B cell (primary cell): ENCODE data around the gene SOX6.

Source experiments
- EZH2 ChIP-seq: IDR thresholded peaks from 2 replicates; pipeline ENCODE4 v1.6.1; 2012; ENCODE audit warnings: borderline replicate concordance, low read depth, mild to moderate bottlenecking, moderate library complexity, low read length; ENCODE audit not compliant: insufficient read depth, poor library complexity, severe bottlenecking
- TF ChIP-seq, protein P1 (sequence below): fragments of 200-600 bp; IDR thresholded peaks from one replicate; pipeline ENCODE4 v1.8.0; 2022; ENCODE audit warnings: antibody characterized with exemption, mild to moderate bottlenecking

DNA sequence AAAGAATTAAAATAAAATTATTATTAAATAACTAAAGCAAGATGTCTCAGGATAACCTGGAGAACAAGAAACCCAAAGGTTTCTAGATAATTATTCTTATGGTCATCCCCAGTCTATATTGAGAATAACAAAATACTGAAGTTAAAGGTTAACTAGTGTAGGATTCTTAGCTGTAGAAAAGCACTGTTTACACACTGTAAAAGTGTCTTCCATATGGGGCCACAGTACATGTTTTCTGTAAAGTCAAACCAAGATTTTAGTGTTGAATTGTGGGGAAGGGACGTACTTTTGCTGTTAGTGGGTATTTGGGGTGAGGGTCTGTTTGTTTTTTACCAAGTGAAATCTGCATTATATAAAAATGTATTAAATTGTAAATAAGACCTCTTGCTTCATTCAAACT, 47.5 kb upstream of the SOX6 start:
- TF ChIP-seq, protein P1, sequence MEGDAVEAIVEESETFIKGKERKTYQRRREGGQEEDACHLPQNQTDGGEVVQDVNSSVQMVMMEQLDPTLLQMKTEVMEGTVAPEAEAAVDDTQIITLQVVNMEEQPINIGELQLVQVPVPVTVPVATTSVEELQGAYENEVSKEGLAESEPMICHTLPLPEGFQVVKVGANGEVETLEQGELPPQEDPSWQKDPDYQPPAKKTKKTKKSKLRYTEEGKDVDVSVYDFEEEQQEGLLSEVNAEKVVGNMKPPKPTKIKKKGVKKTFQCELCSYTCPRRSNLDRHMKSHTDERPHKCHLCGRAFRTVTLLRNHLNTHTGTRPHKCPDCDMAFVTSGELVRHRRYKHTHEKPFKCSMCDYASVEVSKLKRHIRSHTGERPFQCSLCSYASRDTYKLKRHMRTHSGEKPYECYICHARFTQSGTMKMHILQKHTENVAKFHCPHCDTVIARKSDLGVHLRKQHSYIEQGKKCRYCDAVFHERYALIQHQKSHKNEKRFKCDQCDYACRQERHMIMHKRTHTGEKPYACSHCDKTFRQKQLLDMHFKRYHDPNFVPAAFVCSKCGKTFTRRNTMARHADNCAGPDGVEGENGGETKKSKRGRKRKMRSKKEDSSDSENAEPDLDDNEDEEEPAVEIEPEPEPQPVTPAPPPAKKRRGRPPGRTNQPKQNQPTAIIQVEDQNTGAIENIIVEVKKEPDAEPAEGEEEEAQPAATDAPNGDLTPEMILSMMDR = no peak
- TF ChIP-seq EZH2 = no peak
